DND-41 (cell line): Measurements from ENCODE around the gene ZSCAN22.
"Not testable (repeated sequence)": the region's sequence is repeated elsewhere in the genome, so short reads cannot be mapped to it uniquely, and the experiment has no call there.

Experiments
- ATAC-seq: fragments of 200-7000 bp; cut with Tn5 transposase; 3 replicates; pipeline ENCODE4 v1.9.1; 2021; ENCODE audit warnings: low read depth; ENCODE audit not compliant: insufficient read depth
- DNase-seq: peaks from one replicate; pipeline ENCODE4 v3.0.0-alpha.2; 2020
- H2AFZ ChIP-seq: 2 replicates; pipeline ENCODE4 v1.6.0; 2012; ENCODE audit warnings: low read depth, low read length
- H3K27ac ChIP-seq: 2 replicates; pipeline ENCODE4 v1.5.1; 2012; ENCODE audit warnings: low read length, inconsistent platforms
- H3K27me3 ChIP-seq: fragments of 200-600 bp; sonication (generic); 2 replicates; pipeline ENCODE4 v1.6.0; 2012; ENCODE audit warnings: low read length, mild to moderate bottlenecking, inconsistent platforms; ENCODE audit not compliant: insufficient read depth, poor library complexity
- H3K36me3 ChIP-seq: 2 replicates; pipeline ENCODE4 v1.5.1; 2012; ENCODE audit warnings: low read length, inconsistent platforms; ENCODE audit not compliant: insufficient read depth
- H3K4me1 ChIP-seq: 2 replicates; pipeline ENCODE4 v1.5.1; 2012; ENCODE audit warnings: mild to moderate bottlenecking, low read length; ENCODE audit not compliant: insufficient read depth
- H3K4me2 ChIP-seq: 2 replicates; pipeline ENCODE4 v1.6.0; 2012; ENCODE audit warnings: mild to moderate bottlenecking, moderate library complexity, low read length, inconsistent platforms; ENCODE audit not compliant: insufficient read depth
- H3K4me3 ChIP-seq, 2 experiments: fragments of 200-600 bp in 1 of 2; shearing (Covaris generic) in 1 of 2; 2 replicates each; pipeline ENCODE4 v1.5.1; 2012 to 2016; ENCODE audit warnings: inconsistent platforms in 2 of 2, low read length in 2 of 2, mild to moderate bottlenecking in 2 of 2, low read depth in 1 of 2, moderate library complexity in 1 of 2
- H3K79me2 ChIP-seq: 2 replicates; pipeline ENCODE4 v1.6.0; 2012; ENCODE audit warnings: low read length, inconsistent platforms; ENCODE audit not compliant: insufficient read depth
- H3K9ac ChIP-seq: 2 replicates; pipeline ENCODE4 v1.6.0; 2012; ENCODE audit warnings: low read depth, mild to moderate bottlenecking, inconsistent platforms, low read length, moderate library complexity
- H3K9me3 ChIP-seq: 2 replicates; pipeline ENCODE4 v1.5.1; 2012; ENCODE audit warnings: low read length, moderate library complexity, mild to moderate bottlenecking, inconsistent platforms; ENCODE audit not compliant: insufficient read depth, severe bottlenecking
- H4K20me1 ChIP-seq: 2 replicates; pipeline ENCODE4 v1.6.0; 2012; ENCODE audit warnings: low read length; ENCODE audit not compliant: insufficient read depth
- EZH2 ChIP-seq: IDR thresholded peaks from 3 replicates; pipeline ENCODE4 v1.6.1; 2012; ENCODE audit warnings: borderline replicate concordance, low read depth, mild to moderate bottlenecking, moderate library complexity, low read length, inconsistent platforms; ENCODE audit not compliant: severe bottlenecking
- TF ChIP-seq, protein P1 (sequence below): IDR thresholded peaks from 2 replicates; pipeline ENCODE4 v1.5.1; 2012; ENCODE audit warnings: borderline replicate concordance, low read length, moderate library complexity, mild to moderate bottlenecking; ENCODE audit not compliant: poor library complexity, severe bottlenecking; ENCODE audit errors: extremely low read depth

Gene ZSCAN22

DNA sequence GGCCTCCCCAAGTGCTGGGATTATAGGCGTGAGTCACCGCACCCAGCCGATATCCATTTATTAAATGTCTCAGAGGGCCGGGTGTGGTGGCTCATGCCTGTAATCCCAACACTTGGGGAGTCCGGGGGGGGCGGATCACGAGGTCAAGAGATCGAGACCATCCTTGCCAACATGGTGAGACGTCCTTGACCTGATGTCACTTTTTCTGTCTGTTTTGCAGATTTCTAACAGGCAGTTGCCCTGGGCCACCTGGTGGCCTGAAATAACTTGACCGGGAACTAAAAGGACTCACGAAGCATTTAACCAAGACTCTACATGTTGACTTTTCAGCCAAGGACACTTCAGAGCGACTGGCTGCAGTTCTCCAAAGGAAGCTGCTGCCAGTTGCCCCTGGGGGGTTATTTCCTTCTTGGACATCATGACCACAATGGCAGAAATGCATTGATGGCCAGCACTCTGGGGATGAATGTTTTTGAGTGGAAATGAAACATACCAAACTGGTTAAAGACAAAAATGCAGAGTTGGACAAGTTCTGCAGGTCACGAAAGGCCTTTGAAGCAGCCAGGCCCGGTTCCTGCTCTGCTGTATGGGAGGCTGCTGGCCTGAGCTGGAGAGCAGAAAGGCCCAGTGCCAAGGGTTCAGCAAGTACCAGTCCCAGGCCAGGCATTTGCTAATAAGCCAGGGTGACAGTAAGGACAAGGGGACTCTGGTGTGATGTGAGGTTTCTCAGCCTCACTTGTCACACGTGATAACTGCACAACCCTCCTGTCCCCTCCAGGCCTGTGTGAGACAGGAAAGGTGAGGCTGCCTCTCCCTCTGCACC is 45.7 kb downstream of the ZSCAN22 start:
- Histone ChIP-seq H3K27ac (no peak overlapping the region), H3K79me2 (no peaks in the 10 kb centered on the region), H3K9me3 (no peaks in the 10 kb centered on the region), H3K27me3 (no peaks in the 10 kb centered on the region), H3K9ac (no peak overlapping the region), H3K4me2 (no peak overlapping the region), H3K4me3 (no peak overlapping the region), H3K4me1 (no peaks in the 10 kb centered on the region), H4K20me1 (no peaks in the 10 kb centered on the region), H2AFZ (no peak overlapping the region), H3K36me3 (peaks cover 5% of the 10 kb centered on the region)
- no peak for ATAC-seq
- TF ChIP-seq, protein P1, sequence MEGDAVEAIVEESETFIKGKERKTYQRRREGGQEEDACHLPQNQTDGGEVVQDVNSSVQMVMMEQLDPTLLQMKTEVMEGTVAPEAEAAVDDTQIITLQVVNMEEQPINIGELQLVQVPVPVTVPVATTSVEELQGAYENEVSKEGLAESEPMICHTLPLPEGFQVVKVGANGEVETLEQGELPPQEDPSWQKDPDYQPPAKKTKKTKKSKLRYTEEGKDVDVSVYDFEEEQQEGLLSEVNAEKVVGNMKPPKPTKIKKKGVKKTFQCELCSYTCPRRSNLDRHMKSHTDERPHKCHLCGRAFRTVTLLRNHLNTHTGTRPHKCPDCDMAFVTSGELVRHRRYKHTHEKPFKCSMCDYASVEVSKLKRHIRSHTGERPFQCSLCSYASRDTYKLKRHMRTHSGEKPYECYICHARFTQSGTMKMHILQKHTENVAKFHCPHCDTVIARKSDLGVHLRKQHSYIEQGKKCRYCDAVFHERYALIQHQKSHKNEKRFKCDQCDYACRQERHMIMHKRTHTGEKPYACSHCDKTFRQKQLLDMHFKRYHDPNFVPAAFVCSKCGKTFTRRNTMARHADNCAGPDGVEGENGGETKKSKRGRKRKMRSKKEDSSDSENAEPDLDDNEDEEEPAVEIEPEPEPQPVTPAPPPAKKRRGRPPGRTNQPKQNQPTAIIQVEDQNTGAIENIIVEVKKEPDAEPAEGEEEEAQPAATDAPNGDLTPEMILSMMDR = no peak
- DNase-seq = no peak

DNA sequence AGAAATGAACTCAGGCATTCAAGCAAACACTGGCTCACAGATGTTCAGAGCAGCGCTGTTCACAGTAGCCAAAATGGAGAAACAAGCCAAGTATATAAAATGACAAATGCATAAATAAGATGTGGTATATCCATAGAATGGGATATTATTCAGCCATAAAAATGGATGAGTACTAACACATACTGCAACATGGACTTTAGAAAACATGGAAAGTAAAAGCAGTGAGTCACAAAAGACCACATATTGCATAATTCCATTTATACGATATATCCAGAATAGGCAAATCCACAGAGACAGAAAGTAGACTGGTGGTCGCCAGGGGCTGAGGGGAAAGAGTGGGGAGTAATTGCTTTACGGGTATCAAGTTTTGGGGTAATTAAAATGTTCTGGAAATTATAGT is 47.4 kb downstream of the ZSCAN22 start:
- TF ChIP-seq, protein P1 = no peak
- no peak for TF ChIP-seq EZH2
- H3K4me2 ChIP-seq = no peak overlapping the region
- H3K9ac ChIP-seq = no peak overlapping the region
- peaks cover 4% of the 10 kb centered on the region for H3K79me2 ChIP-seq
- H3K4me3 ChIP-seq = no peak overlapping the region
- no peaks in the 10 kb centered on the region for H3K27me3 ChIP-seq
- DNase-seq = no peak
- H4K20me1 ChIP-seq = no peaks in the 10 kb centered on the region
- peaks cover 2% of the 10 kb centered on the region for H3K4me1 ChIP-seq
- no peak overlapping the region for H3K27ac ChIP-seq
- no peak for ATAC-seq
- no peaks in the 10 kb centered on the region; the same call in 1 of the 2 replicates for H3K36me3 ChIP-seq
- no peaks in the 10 kb centered on the region for H3K9me3 ChIP-seq
- H2AFZ ChIP-seq = no peak overlapping the region

DNA sequence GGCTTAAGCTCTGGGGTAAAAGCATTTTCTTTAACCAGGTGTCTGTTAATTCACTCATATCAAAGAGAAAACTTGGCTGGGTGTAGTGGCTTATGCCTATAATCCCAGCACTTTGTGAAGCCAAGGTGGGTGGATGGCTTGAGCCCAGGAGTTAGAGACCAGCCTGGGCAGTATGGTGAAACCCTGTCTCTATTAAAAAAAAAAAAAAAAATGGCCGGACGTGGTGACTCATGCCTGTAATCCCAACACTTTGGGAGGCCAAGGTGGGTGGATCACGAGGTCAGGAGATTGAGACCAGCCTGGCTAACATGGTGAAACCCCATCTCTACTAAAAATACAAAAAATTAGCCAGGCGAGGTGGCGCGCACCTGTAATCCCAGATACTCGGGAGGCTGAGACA is 49.9 kb downstream of the ZSCAN22 start:
- not testable (repeated sequence) for H4K20me1 ChIP-seq, DNase-seq, H2AFZ ChIP-seq, H3K27ac ChIP-seq, H3K9me3 ChIP-seq, H3K27me3 ChIP-seq, H3K4me2 ChIP-seq, H3K36me3 ChIP-seq, H3K9ac ChIP-seq, H3K4me3 ChIP-seq, ATAC-seq
- H3K79me2 ChIP-seq = peaks cover 21% of the 10 kb centered on the region
- peaks cover 19% of the 10 kb centered on the region for H3K4me1 ChIP-seq

DNA sequence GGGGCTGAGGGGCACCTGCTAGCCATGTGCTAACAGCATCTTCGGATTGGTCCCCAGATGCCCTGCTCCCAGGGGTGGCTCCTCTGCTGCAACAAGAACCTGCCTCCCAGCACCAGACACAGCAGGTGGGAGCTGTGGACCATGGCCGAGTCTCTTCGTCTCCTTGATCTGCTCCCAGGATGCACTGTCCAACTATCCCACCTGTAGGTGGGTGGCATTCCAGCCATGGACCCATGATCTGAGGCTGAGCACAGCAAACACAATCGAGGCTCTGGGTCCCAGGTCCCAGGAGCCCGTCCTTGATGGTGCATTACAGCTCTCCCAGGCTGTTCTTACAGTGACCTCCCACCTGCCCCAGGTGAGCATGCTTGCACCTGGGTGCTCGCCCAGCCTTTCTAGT is 52.5 kb downstream of the ZSCAN22 start:
- peaks cover 26% of the 10 kb centered on the region for H3K4me1 ChIP-seq
- TF ChIP-seq EZH2 = no peak
- TF ChIP-seq, protein P1 = no peak
- H3K27ac ChIP-seq = peak overlapping the region; percentile 17; the same call in 1 of the 2 replicates
- peaks cover 4% of the 10 kb centered on the region; the same call in 1 of the 2 replicates for H4K20me1 ChIP-seq
- no peaks in the 10 kb centered on the region; the same call in 1 of the 2 replicates for H3K36me3 ChIP-seq
- H3K4me2 ChIP-seq = peak overlapping the region; percentile 96
- no peaks in the 10 kb centered on the region for H3K27me3 ChIP-seq
- H3K4me3 ChIP-seq = peak overlapping the region in 1 of 2 experiments; percentile 75; a peak in 2 of 4 replicates
- ATAC-seq (no peak), DNase-seq (no peak)
- no peaks in the 10 kb centered on the region for H3K9me3 ChIP-seq
- H3K79me2 ChIP-seq = peaks cover 27% of the 10 kb centered on the region
- H3K9ac ChIP-seq = peak overlapping the region; percentile 91; the same call in 1 of the 2 replicates
- no peak overlapping the region for H2AFZ ChIP-seq
